Measurements from ENCODE around the gene TYR. TPM values are rescaled to one million over a fixed set of nuclear protein-coding genes. Genes with fewer than 3 reads are reported as not detected.

The TYR gene
- total RNA-seq, 2 experiments from 2014 or later: not detected

GRCh38 chr11:89205378-89205777 lies 27.7 kb downstream of the TYR start:
- no peak overlapping the region for H3K4me2 ChIP-seq (ENCODE audit: low read length)
- no peaks in the 10 kb centered on the region for H4K20me1 ChIP-seq (ENCODE audit: insufficient read depth, low read length)
- TF ChIP-seq CTCF (conservative IDR thresholded peaks at IDR 0.05; ENCODE audit: low read length): peak; percentile 49
- no peak for TF ChIP-seq EZH2phosphoT487 (IDR thresholded peaks at IDR 0.05; ENCODE audit: borderline replicate concordance, low read depth, low read length)
- no peak overlapping the region for H3K27ac ChIP-seq (ENCODE audit: low read depth, low read length, poor library complexity, severe bottlenecking)
- intact Hi-C loops (cut with micrococcal nuclease; ENCODE audit: unreplicated experiment): no loop called here
- no peaks in the 10 kb centered on the region for H3K79me2 ChIP-seq (ENCODE audit: insufficient read depth, low read depth, low read length)
- H3K9me3 ChIP-seq (ENCODE audit: low read length): no peaks in the 10 kb centered on the region
- no peaks in the 10 kb centered on the region for H3K36me3 ChIP-seq (ENCODE audit: insufficient read depth, low read length)
- H2AFZ ChIP-seq (ENCODE audit: low read length): no peak overlapping the region
- H3K4me3 ChIP-seq (ENCODE audit: low read depth, low read length, poor library complexity, severe bottlenecking): no peak overlapping the region
- BruUV-seq (replicated peaks): no TSS peak
- ChIA-PET CTCF (ENCODE audit: unreplicated experiment) (no interaction called here), POLR2A (no interaction called here)
- no peak for DNase-seq (ENCODE audit: low spot score)
- H3K4me1 ChIP-seq (ENCODE audit: insufficient read depth, low read length, poor library complexity, severe bottlenecking): no peaks in the 10 kb centered on the region
- H3K9me2 ChIP-seq (ENCODE audit: insufficient read depth, low read length): no peaks in the 10 kb centered on the region

GRCh38 chr11:89220684-89221339 lies 43.1 kb downstream of the TYR start:
- intact Hi-C loops (cut with micrococcal nuclease; ENCODE audit: unreplicated experiment): no loop called here
- Histone ChIP-seq H3K79me2 (ENCODE audit: insufficient read depth, low read depth, low read length) (no peaks in the 10 kb centered on the region), H4K20me1 (ENCODE audit: insufficient read depth, low read length) (no peaks in the 10 kb centered on the region), H2AFZ (ENCODE audit: low read length) (no peak overlapping the region), H3K36me3 (ENCODE audit: insufficient read depth, low read length) (no peaks in the 10 kb centered on the region), H3K4me1 (ENCODE audit: insufficient read depth, low read length, poor library complexity, severe bottlenecking) (no peaks in the 10 kb centered on the region), H3K9me3 (ENCODE audit: low read length) (no peaks in the 10 kb centered on the region), H3K4me3 (ENCODE audit: low read depth, low read length, poor library complexity, severe bottlenecking) (no peak overlapping the region), H3K9me2 (ENCODE audit: insufficient read depth, low read length) (no peaks in the 10 kb centered on the region), H3K27ac (ENCODE audit: low read depth, low read length, poor library complexity, severe bottlenecking) (no peak overlapping the region), H3K4me2 (ENCODE audit: low read length) (no peak overlapping the region)
- no peak for DNase-seq (ENCODE audit: low spot score)
- CTCF ChIA-PET (ENCODE audit: unreplicated experiment): no interaction called here
- POLR2A ChIA-PET: no interaction called here
- no TSS peak for BruUV-seq (replicated peaks)
- TF ChIP-seq EZH2phosphoT487 (IDR thresholded peaks at IDR 0.05; ENCODE audit: borderline replicate concordance, low read depth, low read length): no peak
- TF ChIP-seq CTCF (conservative IDR thresholded peaks at IDR 0.05; ENCODE audit: low read length): no peak

- intact Hi-C loops (cut with micrococcal nuclease; ENCODE audit: unreplicated experiment): no loop called here
- CTCF ChIA-PET (ENCODE audit: unreplicated experiment): no interaction called here
- Histone ChIP-seq H3K4me3 (ENCODE audit: low read depth, low read length, poor library complexity, severe bottlenecking) (no peak overlapping the region), H3K9me2 (ENCODE audit: insufficient read depth, low read length) (no peaks in the 10 kb centered on the region), H3K9me3 (ENCODE audit: low read length) (no peaks in the 10 kb centered on the region), H3K79me2 (ENCODE audit: insufficient read depth, low read depth, low read length) (no peaks in the 10 kb centered on the region), H4K20me1 (ENCODE audit: insufficient read depth, low read length) (no peaks in the 10 kb centered on the region), H3K4me1 (ENCODE audit: insufficient read depth, low read length, poor library complexity, severe bottlenecking) (no peaks in the 10 kb centered on the region), H2AFZ (ENCODE audit: low read length) (no peak overlapping the region), H3K4me2 (ENCODE audit: low read length) (no peak overlapping the region), H3K27ac (ENCODE audit: low read depth, low read length, poor library complexity, severe bottlenecking) (no peak overlapping the region), H3K36me3 (ENCODE audit: insufficient read depth, low read length) (no peaks in the 10 kb centered on the region)
- BruUV-seq (replicated peaks): no TSS peak
- POLR2A ChIA-PET: no interaction called here
- no peak for TF ChIP-seq EZH2phosphoT487 (IDR thresholded peaks at IDR 0.05; ENCODE audit: borderline replicate concordance, low read depth, low read length)
- no peak for TF ChIP-seq CTCF (conservative IDR thresholded peaks at IDR 0.05; ENCODE audit: low read length)
- no peak for DNase-seq (ENCODE audit: low spot score)
These were observed 57.4 kb downstream of the TYR start for GRCh38 chr11:89235083-89235482.

Measured in OCI-LY7 (cell line).